Choroid plexus epithelial cell (primary cell): Measurements from ENCODE around the gene SRF.

Source experiments
- DNase-seq: peaks from one replicate; pipeline ENCODE4 v3.0.0-alpha.2; 2010; ENCODE audit warnings: low read depth
- H3K4me3 ChIP-seq: 2 replicates; pipeline ENCODE4 v1.5.1; 2011; ENCODE audit warnings: low read depth, mild to moderate bottlenecking, control low read depth, low read length, moderate library complexity
- CTCF ChIP-seq: conservative IDR thresholded peaks from 2 replicates; pipeline ENCODE4 v1.5.1; 2011; ENCODE audit warnings: low read depth, mild to moderate bottlenecking, control low read depth, inconsistent platforms, low read length, moderate library complexity

The SRF gene

GRCh38 chr6:43231053-43231452 is 60.0 kb downstream of the SRF start:
- TF ChIP-seq CTCF, result no peak
- H3K4me3 ChIP-seq, result no peak overlapping the region
- no peak for DNase-seq
